GM12878 (cell line): ENCODE measurements around the gene CNTLN. TPM values are rescaled to one million over a fixed set of nuclear protein-coding genes. Genes with fewer than 3 reads are reported as not detected.

ENCODE experiments used
- ATAC-seq: fragments of 200-7000 bp; cut with Tn5 transposase; 3 replicates; pipeline ENCODE4 v1.9.1; 2020; ENCODE audit warnings: mild to moderate bottlenecking, moderate library complexity
- BruUV-seq: library from RNA; stranded (reverse); fragments of 400-500 nt; replicated peaks from 2 replicates; lab custom pipeline; 2021; lab: Mats Ljungman, UMichigan
- CTCF ChIA-PET: fragments of 300-600 bp; sonication (Branson Sonifier 250); formaldehyde crosslinking; extraction: SDS; loops from one replicate; lab custom pipeline; 2021; ENCODE audit warnings: inconsistent platforms; lab: Yijun Ruan, JAX
- POLR2A ChIA-PET: fragments of 350-600 bp; formaldehyde crosslinking; extraction: SDS; loops from one replicate; lab custom pipeline; 2021; ENCODE audit warnings: inconsistent platforms; lab: Charles Lee
- RAD21 ChIA-PET: fragments of 300-600 bp; sonication (Branson Sonifier 250); formaldehyde crosslinking; loops from one replicate; lab custom pipeline; 2023; ENCODE audit warnings: antibody characterized with exemption; ENCODE audit not compliant: unreplicated experiment; lab: Charles Lee
- SMC1A ChIA-PET: fragments of 300-600 bp; sonication (Branson Sonifier 250); formaldehyde crosslinking; loops from one replicate; lab custom pipeline; 2023; ENCODE audit not compliant: unreplicated experiment, uncharacterized antibody; lab: Charles Lee
- DNase-seq: peaks from one replicate; pipeline ENCODE4 v3.0.0-alpha.2; 2011; ENCODE audit warnings: low read depth, low spot score
- FAIRE-seq: peaks from 3 replicates; lab custom pipeline; 2011; peaks lifted over from hg19 to GRCh38; lab: Jason Lieb, UNC
- H2AFZ ChIP-seq: 2 replicates; pipeline ENCODE4 v1.6.0; 2011; ENCODE audit warnings: low read depth, low read length, control low read depth; ENCODE audit not compliant: control insufficient read depth
- H3K27ac ChIP-seq: 2 replicates; pipeline ENCODE4 v1.5.1; 2011; ENCODE audit warnings: control low read depth; ENCODE audit not compliant: control insufficient read depth, insufficient read depth
- H3K27me3 ChIP-seq, 2 experiments: replicated peaks in 1 of 2; 2 replicates each; pipeline versions ENCODE4 v1.6.0 to v1.6.1; 2011; ENCODE audit warnings: low read length in 1 of 2; ENCODE audit not compliant: control insufficient read depth in 2 of 2, insufficient read depth in 2 of 2
- H3K36me3 ChIP-seq, 2 experiments: 2 replicates each; pipeline ENCODE4 v1.5.1; 2011; ENCODE audit warnings: low read length in 1 of 2; ENCODE audit not compliant: control insufficient read depth in 2 of 2, insufficient read depth in 2 of 2
- H3K4me1 ChIP-seq: 2 replicates; pipeline ENCODE4 v1.6.1; 2011; ENCODE audit warnings: mild to moderate bottlenecking, low read length, moderate library complexity, mixed read lengths; ENCODE audit not compliant: control insufficient read depth, insufficient read depth
- H3K4me2 ChIP-seq: 2 replicates; pipeline ENCODE4 v1.6.0; 2011; ENCODE audit warnings: control low read depth; ENCODE audit not compliant: control insufficient read depth, insufficient read depth
- H3K4me3 ChIP-seq: fragments of 200-600 bp; sonication (generic); 2 replicates; pipeline ENCODE4 v1.5.1; 2016
- H3K79me2 ChIP-seq: 2 replicates; pipeline ENCODE4 v1.6.0; 2011; ENCODE audit warnings: low read length; ENCODE audit not compliant: control insufficient read depth, insufficient read depth
- H3K9ac ChIP-seq: 2 replicates; pipeline ENCODE4 v1.8.0; 2011; ENCODE audit warnings: low read length, control low read depth, mixed read lengths; ENCODE audit not compliant: control insufficient read depth, insufficient read depth
- H3K9me3 ChIP-seq: replicated peaks from 3 replicates; pipeline ENCODE4 v1.5.1; 2011; ENCODE audit warnings: mild to moderate bottlenecking, low read length; ENCODE audit not compliant: control insufficient read depth, insufficient read depth
- H4K20me1 ChIP-seq: 2 replicates; pipeline ENCODE4 v1.6.0; 2011; ENCODE audit not compliant: control insufficient read depth, insufficient read depth
- ATF7 ChIP-seq: fragments of 450-650 bp; IDR thresholded peaks from 2 replicates; pipeline ENCODE4 v1.6.1; 2016; ENCODE audit warnings: low read depth, mild to moderate bottlenecking
- BACH1 ChIP-seq: fragments of 450-650 bp; IDR thresholded peaks from 2 replicates; pipeline ENCODE4 v1.6.1; 2017; ENCODE audit warnings: mild to moderate bottlenecking, borderline replicate concordance
- MEF2B ChIP-seq: fragments of 450-650 bp; IDR thresholded peaks from 2 replicates; pipeline ENCODE4 v1.6.1; 2018; ENCODE audit warnings: mild to moderate bottlenecking, moderate library complexity; ENCODE audit not compliant: partially characterized antibody, poor library complexity, severe bottlenecking
- MYC ChIP-seq: IDR thresholded peaks from 2 replicates; pipeline ENCODE4 v1.6.1; 2011; ENCODE audit warnings: mild to moderate bottlenecking, low read length, moderate library complexity, inconsistent platforms; ENCODE audit not compliant: insufficient read depth, insufficient replicate concordance, insufficient read length, severe bottlenecking
- NRF1 ChIP-seq: conservative IDR thresholded peaks from 2 replicates; pipeline ENCODE4 v1.6.1; 2011; ENCODE audit warnings: mild to moderate bottlenecking, low read depth, low read length, improper control_type of control experiment
- TCF12 ChIP-seq: IDR thresholded peaks from 2 replicates; pipeline ENCODE4 v1.6.1; 2011; ENCODE audit warnings: low read depth, mild to moderate bottlenecking, low read length
- ZNF274 ChIP-seq: IDR thresholded peaks from one replicate; pipeline ENCODE4 v1.8.0; 2011; ENCODE audit not compliant: insufficient read length, insufficient read depth
- WGBS: methylation state at CpG from one replicate; pipeline ENCODE4 v1.1.6; 2016; ENCODE audit warnings: low lambda C conversion rate; ENCODE audit not compliant: insufficient replicate concordance, insufficient coverage; ENCODE audit errors: missing lambda C conversion rate; 5-methylcytosine and 5-hydroxymethylcytosine counted together
- in situ Hi-C: fragments of 300-500 bp; cut with MboI; formaldehyde crosslinking; loops from 9 replicates; pipeline ENCODE4 v1.14.3; 2018; ENCODE audit warnings: mixed read lengths
- intact Hi-C: fragments of 100-400 bp; cut with micrococcal nuclease; formaldehyde crosslinking; loops from one replicate; pipeline ENCODE4 v1.14.2; 2022; ENCODE audit not compliant: unreplicated experiment
- polyA plus RNA-seq, 11 experiments: library from polyadenylated mRNA; depleted of rRNA in 4 of 11; unstranded in 6 of 11; stranded (reverse) in 5 of 11; fragments of >200 nt; fragmentation: Nextera tagmentation in 4 of 11; fragmentation: Illumina TruSeq in 1 of 11; extraction: Ambion mirVana in 4 of 11; extraction: Trizol in 1 of 11; gene quantifications; 1 replicate in 1 of 11; 2 replicates in 10 of 11; pipeline versions ENCODE4 v1.2.1 to v1.2.3, GENCODE V29; 2011 to 2016; ENCODE audit warnings: inconsistent platforms in 2 of 11, missing spikeins in 2 of 11, low read depth in 1 of 11
- total RNA-seq, 4 experiments: library from RNA; depleted of rRNA in 3 of 4; stranded (reverse); fragments of >200 nt in 3 of 4; fragmentation: Illumina TruSeq in 1 of 4; extraction: Trizol in 1 of 4; gene quantifications; 2 replicates each; pipeline versions ENCODE4 v1.2.1 to v1.2.3, GENCODE V29; 2013 to 2021
- TF ChIP-seq, protein P1 (sequence below): fragments of 450-650 bp; IDR thresholded peaks from 2 replicates; pipeline ENCODE4 v1.6.1; 2017; ENCODE audit warnings: borderline replicate concordance
- TF ChIP-seq, protein P2 (sequence below): fragments of 450-650 bp; IDR thresholded peaks from 2 replicates; pipeline ENCODE4 v1.6.1; 2017; ENCODE audit warnings: mild to moderate bottlenecking, moderate library complexity

Gene CNTLN
- total and polyA plus RNA-seq, 10 of the 15 experiments (the other 5 are each of a cell fraction or from before 2014, with no cell fraction given): 0.01 to 7.0 (median 0.03) TPM; not detected in 4

DNA sequence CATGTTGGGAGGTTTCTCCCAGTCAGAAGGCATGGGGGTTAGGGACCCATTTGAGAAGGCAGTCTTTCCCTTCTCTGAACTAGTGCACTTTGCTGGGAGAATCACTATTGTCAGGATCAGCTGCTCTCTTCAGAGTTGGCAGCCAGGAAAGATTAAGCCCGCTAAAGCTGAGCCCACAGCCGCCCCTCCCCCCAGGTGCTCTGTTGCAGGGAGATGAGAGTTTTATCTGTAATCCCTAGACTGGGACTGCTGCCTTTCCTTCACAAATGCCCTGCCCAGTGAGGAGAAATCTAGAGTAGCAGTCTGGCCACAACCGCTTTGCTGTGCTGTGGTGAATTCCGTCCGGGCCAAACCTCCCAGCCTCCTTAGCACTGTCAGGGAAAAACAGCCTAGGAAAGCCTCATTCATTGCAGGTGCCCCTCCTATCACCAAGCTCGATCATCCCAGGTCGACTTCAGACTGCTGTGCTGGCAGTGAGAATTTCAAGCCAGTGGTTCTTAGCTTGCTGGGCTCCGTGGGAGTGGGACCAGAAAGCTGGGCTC is 69.8 kb downstream of the CNTLN start:
- ATAC-seq: no peak

DNA sequence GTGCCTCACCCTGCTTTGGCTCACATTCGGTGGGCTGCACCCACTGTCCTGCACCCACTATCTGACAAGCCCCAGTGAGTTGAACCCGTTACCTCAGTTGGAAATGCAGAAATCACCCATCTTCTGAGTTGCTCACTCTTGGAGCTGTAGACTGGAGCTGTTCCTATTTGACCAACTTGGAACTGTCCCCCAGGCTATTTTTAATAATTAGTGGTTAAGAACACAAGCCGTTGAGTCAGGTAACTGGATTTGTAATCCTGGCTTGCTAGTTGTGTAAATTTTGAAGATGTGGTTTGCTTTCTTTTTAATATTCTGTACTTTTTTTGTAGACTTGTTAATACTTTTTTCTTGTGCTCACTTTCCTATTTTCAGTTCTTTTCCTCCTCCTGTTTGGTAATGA is 81.2 kb downstream of the CNTLN start:
- H2AFZ ChIP-seq: no peak overlapping the region
- H3K9me3 ChIP-seq: no peaks in the 10 kb centered on the region
- H3K4me1 ChIP-seq: no peaks in the 10 kb centered on the region
- no peaks in the 10 kb centered on the region for H4K20me1 ChIP-seq
- SMC1A ChIA-PET: interaction anchor here (1.5 kb wide), 1 partner anchor 10 kb away, joined by 4 read pairs; no protein-coding TSS in a partner anchor
- intact Hi-C loops (no loop called here), in situ Hi-C loops (no loop called here)
- 1% methylated on average over 3 of the region's 3 CpGs for WGBS
- RAD21 ChIA-PET: no interaction called here
- no peak overlapping the region for H3K4me3 ChIP-seq
- ATAC-seq (no peak), DNase-seq (no peak), FAIRE-seq (no peak)
- H3K27me3 ChIP-seq: no peaks in the 10 kb centered on the region
- POLR2A ChIA-PET: no interaction called here
- H3K79me2 ChIP-seq: no peaks in the 10 kb centered on the region
- no peaks in the 10 kb centered on the region for H3K36me3 ChIP-seq
- H3K4me2 ChIP-seq: no peak overlapping the region
- CTCF ChIA-PET: no interaction called here
- no TSS peak for BruUV-seq
- H3K9ac ChIP-seq: no peak overlapping the region
- H3K27ac ChIP-seq: no peak overlapping the region
- TF ChIP-seq MEF2B (no peak), BACH1 (no peak), MYC (no peak)
- TF ChIP-seq, protein P1, sequence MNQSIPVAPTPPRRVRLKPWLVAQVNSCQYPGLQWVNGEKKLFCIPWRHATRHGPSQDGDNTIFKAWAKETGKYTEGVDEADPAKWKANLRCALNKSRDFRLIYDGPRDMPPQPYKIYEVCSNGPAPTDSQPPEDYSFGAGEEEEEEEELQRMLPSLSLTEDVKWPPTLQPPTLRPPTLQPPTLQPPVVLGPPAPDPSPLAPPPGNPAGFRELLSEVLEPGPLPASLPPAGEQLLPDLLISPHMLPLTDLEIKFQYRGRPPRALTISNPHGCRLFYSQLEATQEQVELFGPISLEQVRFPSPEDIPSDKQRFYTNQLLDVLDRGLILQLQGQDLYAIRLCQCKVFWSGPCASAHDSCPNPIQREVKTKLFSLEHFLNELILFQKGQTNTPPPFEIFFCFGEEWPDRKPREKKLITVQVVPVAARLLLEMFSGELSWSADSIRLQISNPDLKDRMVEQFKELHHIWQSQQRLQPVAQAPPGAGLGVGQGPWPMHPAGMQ: no peak
- TF ChIP-seq, protein P2, sequence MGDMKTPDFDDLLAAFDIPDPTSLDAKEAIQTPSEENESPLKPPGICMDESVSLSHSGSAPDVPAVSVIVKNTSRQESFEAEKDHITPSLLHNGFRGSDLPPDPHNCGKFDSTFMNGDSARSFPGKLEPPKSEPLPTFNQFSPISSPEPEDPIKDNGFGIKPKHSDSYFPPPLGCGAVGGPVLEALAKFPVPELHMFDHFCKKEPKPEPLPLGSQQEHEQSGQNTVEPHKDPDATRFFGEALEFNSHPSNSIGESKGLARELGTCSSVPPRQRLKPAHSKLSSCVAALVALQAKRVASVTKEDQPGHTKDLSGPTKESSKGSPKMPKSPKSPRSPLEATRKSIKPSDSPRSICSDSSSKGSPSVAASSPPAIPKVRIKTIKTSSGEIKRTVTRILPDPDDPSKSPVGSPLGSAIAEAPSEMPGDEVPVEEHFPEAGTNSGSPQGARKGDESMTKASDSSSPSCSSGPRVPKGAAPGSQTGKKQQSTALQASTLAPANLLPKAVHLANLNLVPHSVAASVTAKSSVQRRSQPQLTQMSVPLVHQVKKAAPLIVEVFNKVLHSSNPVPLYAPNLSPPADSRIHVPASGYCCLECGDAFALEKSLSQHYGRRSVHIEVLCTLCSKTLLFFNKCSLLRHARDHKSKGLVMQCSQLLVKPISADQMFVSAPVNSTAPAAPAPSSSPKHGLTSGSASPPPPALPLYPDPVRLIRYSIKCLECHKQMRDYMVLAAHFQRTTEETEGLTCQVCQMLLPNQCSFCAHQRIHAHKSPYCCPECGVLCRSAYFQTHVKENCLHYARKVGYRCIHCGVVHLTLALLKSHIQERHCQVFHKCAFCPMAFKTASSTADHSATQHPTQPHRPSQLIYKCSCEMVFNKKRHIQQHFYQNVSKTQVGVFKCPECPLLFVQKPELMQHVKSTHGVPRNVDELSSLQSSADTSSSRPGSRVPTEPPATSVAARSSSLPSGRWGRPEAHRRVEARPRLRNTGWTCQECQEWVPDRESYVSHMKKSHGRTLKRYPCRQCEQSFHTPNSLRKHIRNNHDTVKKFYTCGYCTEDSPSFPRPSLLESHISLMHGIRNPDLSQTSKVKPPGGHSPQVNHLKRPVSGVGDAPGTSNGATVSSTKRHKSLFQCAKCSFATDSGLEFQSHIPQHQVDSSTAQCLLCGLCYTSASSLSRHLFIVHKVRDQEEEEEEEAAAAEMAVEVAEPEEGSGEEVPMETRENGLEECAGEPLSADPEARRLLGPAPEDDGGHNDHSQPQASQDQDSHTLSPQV: no peak

More for the DNA sequence above, 69.8 kb downstream of the CNTLN start:
- POLR2A ChIA-PET: no interaction called here
- H4K20me1 ChIP-seq: no peaks in the 10 kb centered on the region
- no peaks in the 10 kb centered on the region for H3K9me3 ChIP-seq
- H3K27me3 ChIP-seq: no peaks in the 10 kb centered on the region
- TF ChIP-seq TCF12: no peak
- no peak for TF ChIP-seq ATF7
- no peak for TF ChIP-seq ZNF274
- TF ChIP-seq NRF1: no peak
- TF ChIP-seq, all 136 proteins: peak for 0
- no peaks in the 10 kb centered on the region for H3K4me1 ChIP-seq
- no peak overlapping the region for H3K4me3 ChIP-seq
- SMC1A ChIA-PET: no interaction called here
- in situ Hi-C loops: no loop called here
- RAD21 ChIA-PET: interaction anchor here (0.6 kb wide), 1 partner anchor 584 kb away, joined by 3 read pairs; no protein-coding TSS in a partner anchor
- CTCF ChIA-PET: interaction anchor here (1.1 kb wide), 1 partner anchor 10 kb away, joined by 3 read pairs; no protein-coding TSS in a partner anchor
- no peak overlapping the region for H3K4me2 ChIP-seq
- no peaks in the 10 kb centered on the region for H3K79me2 ChIP-seq
- DNase-seq (no peak), FAIRE-seq (no peak)
- WGBS: 48% methylated on average over 8 of the region's 8 CpGs
- H3K27ac ChIP-seq: no peak overlapping the region
- no TSS peak for BruUV-seq
- no peak overlapping the region for H2AFZ ChIP-seq
- intact Hi-C loops: no loop called here
- no peak overlapping the region for H3K9ac ChIP-seq
- H3K36me3 ChIP-seq: no peaks in the 10 kb centered on the region
